ENCODE data around the gene ANKRD34B.

Gene ANKRD34B

GRCh38 chr5:80600943-80601693 lies 31.0 kb upstream of the ANKRD34B start:
- H3K4me3 ChIP-seq (ENCODE audit: insufficient read depth in 1 of 2, low read depth in 1 of 2, low read length in 2 of 2), result no peak overlapping the region
- H4K8ac ChIP-seq (ENCODE audit: low read length), result no peak overlapping the region

GRCh38 chr5:80597500-80597899 lies 27.4 kb upstream of the ANKRD34B start:
- Histone ChIP-seq H4K91ac (ENCODE audit: low read length) (no peak overlapping the region), H3K4me1 (ENCODE audit: control insufficient read depth, insufficient read depth, low read depth, low read length) (no peaks in the 10 kb centered on the region), H3K79me1 (replicated peaks; ENCODE audit: low read length, poor library complexity, severe bottlenecking) (no peaks in the 10 kb centered on the region), H3K23ac (ENCODE audit: low read length in 2 of 2) (no peak overlapping the region), H2BK5ac (ENCODE audit: low read depth, low read length, poor library complexity, severe bottlenecking) (no peak overlapping the region), H3K18ac (ENCODE audit: low read depth in 1 of 2, low read length in 2 of 2) (no peak overlapping the region), H3K4me3 (ENCODE audit: insufficient read depth in 1 of 2, low read depth in 1 of 2, low read length in 2 of 2) (no peak overlapping the region), H2BK120ac (ENCODE audit: low read depth, low read length) (no peak overlapping the region), H3K4me2 (ENCODE audit: low read length, poor library complexity, severe bottlenecking) (no peak overlapping the region), H4K8ac (ENCODE audit: low read length) (no peak overlapping the region), H3K27me3 (ENCODE audit: control insufficient read depth in 1 of 2, insufficient read depth in 1 of 2, low read length in 2 of 2) (no peaks in the 10 kb centered on the region), H3K14ac (ENCODE audit: low read length in 2 of 2) (no peak overlapping the region), H2AK5ac (ENCODE audit: low read length, severe bottlenecking) (no peak overlapping the region), H3K9ac (ENCODE audit: low read length) (no peak overlapping the region), H3K27ac (ENCODE audit: low read length, poor library complexity, severe bottlenecking) (no peak overlapping the region), H3K9me3 (ENCODE audit: control insufficient read depth, low read length) (no peaks in the 10 kb centered on the region), H2BK12ac (ENCODE audit: low read length in 2 of 2) (no peak overlapping the region), H3K4ac (ENCODE audit: low read depth in 1 of 2, low read length in 2 of 2) (no peak overlapping the region), H2AFZ (ENCODE audit: low read depth, low read length) (no peak overlapping the region), H3K36me3 (ENCODE audit: control insufficient read depth in 1 of 2, insufficient read depth in 2 of 2, low read depth in 1 of 2, low read length in 2 of 2) (no peaks in the 10 kb centered on the region), H2BK15ac (ENCODE audit: low read depth, poor library complexity, severe bottlenecking) (no peak overlapping the region)
- 83% methylated on average over 6 of the region's 7 CpGs for WGBS
- DNase-seq, result no peak

More at GRCh38 chr5:80600943-80601693, 31.0 kb upstream of the ANKRD34B start:
- no peak overlapping the region for H2BK12ac ChIP-seq (ENCODE audit: low read length in 2 of 2)
- no peak overlapping the region for H3K4ac ChIP-seq (ENCODE audit: low read depth in 1 of 2, low read length in 2 of 2)
- H2AFZ ChIP-seq (ENCODE audit: low read depth, low read length), result no peak overlapping the region
- WGBS, result 100% methylated on average over 1 of the region's 2 CpGs
- H2AK5ac ChIP-seq (ENCODE audit: low read length, severe bottlenecking), result no peak overlapping the region
- H3K23ac ChIP-seq (ENCODE audit: low read length in 2 of 2), result no peak overlapping the region
- no peaks in the 10 kb centered on the region for H3K79me1 ChIP-seq (replicated peaks; ENCODE audit: low read length, poor library complexity, severe bottlenecking)
- no peak overlapping the region for H3K4me2 ChIP-seq (ENCODE audit: low read length, poor library complexity, severe bottlenecking)
- no peak overlapping the region for H3K18ac ChIP-seq (ENCODE audit: low read depth in 1 of 2, low read length in 2 of 2)
- no peaks in the 10 kb centered on the region for H3K4me1 ChIP-seq (ENCODE audit: control insufficient read depth, insufficient read depth, low read depth, low read length)
- no peaks in the 10 kb centered on the region for H3K9me3 ChIP-seq (ENCODE audit: control insufficient read depth, low read length)
- H2BK120ac ChIP-seq (ENCODE audit: low read depth, low read length), result no peak overlapping the region
- H3K9ac ChIP-seq (ENCODE audit: low read length), result no peak overlapping the region
- no peaks in the 10 kb centered on the region for H3K27me3 ChIP-seq (ENCODE audit: control insufficient read depth in 1 of 2, insufficient read depth in 1 of 2, low read length in 2 of 2)
- no peak overlapping the region for H2BK15ac ChIP-seq (ENCODE audit: low read depth, poor library complexity, severe bottlenecking)
- no peaks in the 10 kb centered on the region for H3K36me3 ChIP-seq (ENCODE audit: control insufficient read depth in 1 of 2, insufficient read depth in 2 of 2, low read depth in 1 of 2, low read length in 2 of 2)
- DNase-seq, result no peak
- no peak overlapping the region for H3K27ac ChIP-seq (ENCODE audit: low read length, poor library complexity, severe bottlenecking)
- no peak overlapping the region for H2BK5ac ChIP-seq (ENCODE audit: low read depth, low read length, poor library complexity, severe bottlenecking)
- H3K14ac ChIP-seq (ENCODE audit: low read length in 2 of 2), result no peak overlapping the region
- no peak overlapping the region for H4K91ac ChIP-seq (ENCODE audit: low read length)

- Histone ChIP-seq H3K36me3 (ENCODE audit: control insufficient read depth in 1 of 2, insufficient read depth in 2 of 2, low read depth in 1 of 2, low read length in 2 of 2) (no peaks in the 10 kb centered on the region), H3K27ac (ENCODE audit: low read length, poor library complexity, severe bottlenecking) (no peak overlapping the region), H3K9me3 (ENCODE audit: control insufficient read depth, low read length) (no peaks in the 10 kb centered on the region), H4K91ac (ENCODE audit: low read length) (no peak overlapping the region), H3K4me1 (ENCODE audit: control insufficient read depth, insufficient read depth, low read depth, low read length) (peaks cover 5% of the 10 kb centered on the region), H2BK5ac (ENCODE audit: low read depth, low read length, poor library complexity, severe bottlenecking) (no peak overlapping the region), H2BK12ac (ENCODE audit: low read length in 2 of 2) (no peak overlapping the region), H3K79me1 (replicated peaks; ENCODE audit: low read length, poor library complexity, severe bottlenecking) (no peaks in the 10 kb centered on the region), H2BK120ac (ENCODE audit: low read depth, low read length) (no peak overlapping the region), H3K4me2 (ENCODE audit: low read length, poor library complexity, severe bottlenecking) (no peak overlapping the region), H3K23ac (ENCODE audit: low read length in 2 of 2) (no peak overlapping the region), H2BK15ac (ENCODE audit: low read depth, poor library complexity, severe bottlenecking) (no peak overlapping the region), H3K4ac (ENCODE audit: low read depth in 1 of 2, low read length in 2 of 2) (no peak overlapping the region), H3K18ac (ENCODE audit: low read depth in 1 of 2, low read length in 2 of 2) (no peak overlapping the region), H3K14ac (ENCODE audit: low read length in 2 of 2) (no peak overlapping the region), H3K4me3 (ENCODE audit: insufficient read depth in 1 of 2, low read depth in 1 of 2, low read length in 2 of 2) (no peak overlapping the region), H3K27me3 (ENCODE audit: control insufficient read depth in 1 of 2, insufficient read depth in 1 of 2, low read length in 2 of 2) (no peaks in the 10 kb centered on the region), H2AFZ (ENCODE audit: low read depth, low read length) (no peak overlapping the region), H3K9ac (ENCODE audit: low read length) (no peak overlapping the region), H2AK5ac (ENCODE audit: low read length, severe bottlenecking) (no peak overlapping the region), H4K8ac (ENCODE audit: low read length) (no peak overlapping the region)
- no peak for DNase-seq
- WGBS, result 85% methylated on average over 2 of the region's 2 CpGs
Measured at GRCh38 chr5:80594810-80595209, 24.7 kb upstream of the ANKRD34B start.

GRCh38 chr5:80592761-80593160 lies 22.7 kb upstream of the ANKRD34B start:
- no peak overlapping the region for H3K4ac ChIP-seq (ENCODE audit: low read depth in 1 of 2, low read length in 2 of 2)
- WGBS, result 72% methylated on average over 2 of the region's 2 CpGs
- H3K4me3 ChIP-seq (ENCODE audit: insufficient read depth in 1 of 2, low read depth in 1 of 2, low read length in 2 of 2), result no peak overlapping the region
- no peak overlapping the region for H2BK15ac ChIP-seq (ENCODE audit: low read depth, poor library complexity, severe bottlenecking)
- H2BK12ac ChIP-seq (ENCODE audit: low read length in 2 of 2), result no peak overlapping the region
- H3K18ac ChIP-seq (ENCODE audit: low read depth in 1 of 2, low read length in 2 of 2), result no peak overlapping the region
- no peak overlapping the region for H2BK5ac ChIP-seq (ENCODE audit: low read depth, low read length, poor library complexity, severe bottlenecking)
- H3K36me3 ChIP-seq (ENCODE audit: control insufficient read depth in 1 of 2, insufficient read depth in 2 of 2, low read depth in 1 of 2, low read length in 2 of 2), result no peaks in the 10 kb centered on the region
- H2AFZ ChIP-seq (ENCODE audit: low read depth, low read length), result no peak overlapping the region
- no peak overlapping the region for H4K8ac ChIP-seq (ENCODE audit: low read length)
- peaks cover 5% of the 10 kb centered on the region for H3K4me1 ChIP-seq (ENCODE audit: control insufficient read depth, insufficient read depth, low read depth, low read length)
- H3K27me3 ChIP-seq (ENCODE audit: control insufficient read depth in 1 of 2, insufficient read depth in 1 of 2, low read length in 2 of 2), result no peaks in the 10 kb centered on the region
- H3K4me2 ChIP-seq (ENCODE audit: low read length, poor library complexity, severe bottlenecking), result no peak overlapping the region
- H2BK120ac ChIP-seq (ENCODE audit: low read depth, low read length), result no peak overlapping the region
- no peak overlapping the region for H3K9ac ChIP-seq (ENCODE audit: low read length)
- no peak for DNase-seq
- no peak overlapping the region for H3K23ac ChIP-seq (ENCODE audit: low read length in 2 of 2)
- no peaks in the 10 kb centered on the region for H3K79me1 ChIP-seq (replicated peaks; ENCODE audit: low read length, poor library complexity, severe bottlenecking)
- no peaks in the 10 kb centered on the region for H3K9me3 ChIP-seq (ENCODE audit: control insufficient read depth, low read length)
- no peak overlapping the region for H4K91ac ChIP-seq (ENCODE audit: low read length)
- H2AK5ac ChIP-seq (ENCODE audit: low read length, severe bottlenecking), result no peak overlapping the region
- no peak overlapping the region for H3K14ac ChIP-seq (ENCODE audit: low read length in 2 of 2)
- H3K27ac ChIP-seq (ENCODE audit: low read length, poor library complexity, severe bottlenecking), result no peak overlapping the region

Measured in mesenchymal stem cell (in vitro differentiated cells and primary cell).